ENCODE results near the gene PARP12.

The PARP12 gene

DNA sequence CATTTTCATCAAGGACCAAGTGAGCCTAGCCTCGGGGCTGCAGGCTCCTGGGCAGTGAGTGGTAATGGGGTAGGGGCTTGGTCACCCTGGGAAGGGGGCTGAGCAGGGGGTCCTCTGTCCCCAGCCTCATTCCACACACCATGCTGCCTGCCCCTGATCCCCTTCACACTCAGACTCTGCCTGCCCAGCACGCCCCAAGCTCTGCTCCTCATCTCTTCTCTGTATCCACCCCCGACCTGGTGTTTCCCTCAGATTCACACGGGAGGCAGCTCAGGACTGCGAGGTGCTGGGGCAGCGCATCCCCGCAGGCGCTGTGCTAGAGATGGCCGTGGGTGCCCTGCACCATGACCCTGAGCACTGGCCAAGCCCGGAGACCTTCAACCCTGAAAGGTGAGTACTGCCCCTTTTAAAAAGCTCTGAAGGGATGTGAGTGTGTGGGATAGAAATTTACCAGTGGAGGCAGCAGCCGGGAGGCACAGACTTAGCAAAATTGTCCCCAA is 47.2 kb downstream of the PARP12 start:
- TF ChIP-seq SNAI2 (CRISPR knock-in tag; IDR thresholded peaks at IDR 0.05) (no peak), GLIS3 (CRISPR knock-in tag; IDR thresholded peaks at IDR 0.05) (no peak), ZFP30 (CRISPR knock-in tag; IDR thresholded peaks at IDR 0.05) (no peak), ZNF70 (CRISPR knock-in tag; IDR thresholded peaks at IDR 0.05) (no peak), ISL1 (CRISPR knock-in tag; IDR thresholded peaks at IDR 0.05) (no peak), ZFP3 (CRISPR knock-in tag; IDR thresholded peaks at IDR 0.05) (no peak), TOX (CRISPR knock-in tag; IDR thresholded peaks at IDR 0.05; ENCODE audit: borderline replicate concordance) (no peak), ARNTL (CRISPR knock-in tag; IDR thresholded peaks at IDR 0.05; ENCODE audit: borderline replicate concordance, low read depth) (no peak), PPARA (CRISPR knock-in tag; IDR thresholded peaks at IDR 0.05; ENCODE audit: borderline replicate concordance) (no peak), ZNF565 (CRISPR knock-in tag; conservative IDR thresholded peaks at IDR 0.05; ENCODE audit: low read depth) (no peak), TCF4 (CRISPR knock-in tag; IDR thresholded peaks at IDR 0.05; ENCODE audit: borderline replicate concordance) (no peak), CSDC2 (CRISPR knock-in tag; IDR thresholded peaks at IDR 0.05) (no peak)
- TF ChIP-seq, protein P1, sequence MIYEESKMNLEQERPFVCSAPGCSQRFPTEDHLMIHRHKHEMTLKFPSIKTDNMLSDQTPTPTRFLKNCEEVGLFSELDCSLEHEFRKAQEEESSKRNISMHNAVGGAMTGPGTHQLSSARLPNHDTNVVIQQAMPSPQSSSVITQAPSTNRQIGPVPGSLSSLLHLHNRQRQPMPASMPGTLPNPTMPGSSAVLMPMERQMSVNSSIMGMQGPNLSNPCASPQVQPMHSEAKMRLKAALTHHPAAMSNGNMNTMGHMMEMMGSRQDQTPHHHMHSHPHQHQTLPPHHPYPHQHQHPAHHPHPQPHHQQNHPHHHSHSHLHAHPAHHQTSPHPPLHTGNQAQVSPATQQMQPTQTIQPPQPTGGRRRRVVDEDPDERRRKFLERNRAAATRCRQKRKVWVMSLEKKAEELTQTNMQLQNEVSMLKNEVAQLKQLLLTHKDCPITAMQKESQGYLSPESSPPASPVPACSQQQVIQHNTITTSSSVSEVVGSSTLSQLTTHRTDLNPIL (CRISPR knock-in tag; IDR thresholded peaks at IDR 0.05; ENCODE audit: low read depth): no peak
- TF ChIP-seq, protein P2, sequence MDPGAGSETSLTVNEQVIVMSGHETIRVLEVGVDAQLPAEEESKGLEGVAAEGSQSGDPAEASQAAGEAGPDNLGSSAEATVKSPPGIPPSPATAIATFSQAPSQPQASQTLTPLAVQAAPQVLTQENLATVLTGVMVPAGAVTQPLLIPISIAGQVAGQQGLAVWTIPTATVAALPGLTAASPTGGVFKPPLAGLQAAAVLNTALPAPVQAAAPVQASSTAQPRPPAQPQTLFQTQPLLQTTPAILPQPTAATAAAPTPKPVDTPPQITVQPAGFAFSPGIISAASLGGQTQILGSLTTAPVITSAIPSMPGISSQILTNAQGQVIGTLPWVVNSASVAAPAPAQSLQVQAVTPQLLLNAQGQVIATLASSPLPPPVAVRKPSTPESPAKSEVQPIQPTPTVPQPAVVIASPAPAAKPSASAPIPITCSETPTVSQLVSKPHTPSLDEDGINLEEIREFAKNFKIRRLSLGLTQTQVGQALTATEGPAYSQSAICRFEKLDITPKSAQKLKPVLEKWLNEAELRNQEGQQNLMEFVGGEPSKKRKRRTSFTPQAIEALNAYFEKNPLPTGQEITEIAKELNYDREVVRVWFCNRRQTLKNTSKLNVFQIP (CRISPR knock-in tag; IDR thresholded peaks at IDR 0.05; ENCODE audit: borderline replicate concordance, low read depth): no peak
- TF ChIP-seq, protein P3, sequence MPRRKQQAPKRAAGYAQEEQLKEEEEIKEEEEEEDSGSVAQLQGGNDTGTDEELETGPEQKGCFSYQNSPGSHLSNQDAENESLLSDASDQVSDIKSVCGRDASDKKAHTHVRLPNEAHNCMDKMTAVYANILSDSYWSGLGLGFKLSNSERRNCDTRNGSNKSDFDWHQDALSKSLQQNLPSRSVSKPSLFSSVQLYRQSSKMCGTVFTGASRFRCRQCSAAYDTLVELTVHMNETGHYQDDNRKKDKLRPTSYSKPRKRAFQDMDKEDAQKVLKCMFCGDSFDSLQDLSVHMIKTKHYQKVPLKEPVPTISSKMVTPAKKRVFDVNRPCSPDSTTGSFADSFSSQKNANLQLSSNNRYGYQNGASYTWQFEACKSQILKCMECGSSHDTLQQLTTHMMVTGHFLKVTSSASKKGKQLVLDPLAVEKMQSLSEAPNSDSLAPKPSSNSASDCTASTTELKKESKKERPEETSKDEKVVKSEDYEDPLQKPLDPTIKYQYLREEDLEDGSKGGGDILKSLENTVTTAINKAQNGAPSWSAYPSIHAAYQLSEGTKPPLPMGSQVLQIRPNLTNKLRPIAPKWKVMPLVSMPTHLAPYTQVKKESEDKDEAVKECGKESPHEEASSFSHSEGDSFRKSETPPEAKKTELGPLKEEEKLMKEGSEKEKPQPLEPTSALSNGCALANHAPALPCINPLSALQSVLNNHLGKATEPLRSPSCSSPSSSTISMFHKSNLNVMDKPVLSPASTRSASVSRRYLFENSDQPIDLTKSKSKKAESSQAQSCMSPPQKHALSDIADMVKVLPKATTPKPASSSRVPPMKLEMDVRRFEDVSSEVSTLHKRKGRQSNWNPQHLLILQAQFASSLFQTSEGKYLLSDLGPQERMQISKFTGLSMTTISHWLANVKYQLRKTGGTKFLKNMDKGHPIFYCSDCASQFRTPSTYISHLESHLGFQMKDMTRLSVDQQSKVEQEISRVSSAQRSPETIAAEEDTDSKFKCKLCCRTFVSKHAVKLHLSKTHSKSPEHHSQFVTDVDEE (CRISPR knock-in tag; IDR thresholded peaks at IDR 0.05): no peak
- ATAC-seq: no peak

DNA sequence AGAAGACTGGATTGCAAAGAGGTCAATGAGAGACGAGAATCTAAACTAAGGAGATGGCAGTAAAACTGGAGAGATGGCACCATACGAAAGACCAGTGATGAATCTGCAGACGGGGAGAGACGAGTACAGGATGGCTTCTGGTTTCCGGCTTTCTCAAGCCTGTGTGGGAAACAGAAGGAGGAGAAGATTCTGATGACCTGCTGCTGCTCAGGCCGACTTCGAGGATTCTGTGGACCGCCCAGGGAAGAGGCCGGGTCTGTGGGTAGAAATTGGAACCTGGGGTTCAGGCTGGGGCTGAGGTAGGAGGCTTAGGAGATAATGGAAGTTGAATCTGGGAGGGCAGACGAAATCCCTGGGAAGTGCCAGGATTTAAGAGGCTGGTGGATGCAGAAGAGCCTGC is 48.6 kb downstream of the PARP12 start:
- TF ChIP-seq, protein P3 (CRISPR knock-in tag; IDR thresholded peaks at IDR 0.05): no peak
- no peak for TF ChIP-seq ESRRG (CRISPR knock-in tag; IDR thresholded peaks at IDR 0.05)
- TF ChIP-seq ZNF565 (CRISPR knock-in tag; conservative IDR thresholded peaks at IDR 0.05; ENCODE audit: low read depth): no peak
- TF ChIP-seq ISL1 (CRISPR knock-in tag; IDR thresholded peaks at IDR 0.05): no peak
- TF ChIP-seq, protein P2 (CRISPR knock-in tag; IDR thresholded peaks at IDR 0.05; ENCODE audit: borderline replicate concordance, low read depth): no peak
- TF ChIP-seq ZC3H10 (CRISPR knock-in tag; IDR thresholded peaks at IDR 0.05): no peak
- TF ChIP-seq, protein P1 (CRISPR knock-in tag; IDR thresholded peaks at IDR 0.05; ENCODE audit: low read depth): no peak
- ATAC-seq: no peak

DNA sequence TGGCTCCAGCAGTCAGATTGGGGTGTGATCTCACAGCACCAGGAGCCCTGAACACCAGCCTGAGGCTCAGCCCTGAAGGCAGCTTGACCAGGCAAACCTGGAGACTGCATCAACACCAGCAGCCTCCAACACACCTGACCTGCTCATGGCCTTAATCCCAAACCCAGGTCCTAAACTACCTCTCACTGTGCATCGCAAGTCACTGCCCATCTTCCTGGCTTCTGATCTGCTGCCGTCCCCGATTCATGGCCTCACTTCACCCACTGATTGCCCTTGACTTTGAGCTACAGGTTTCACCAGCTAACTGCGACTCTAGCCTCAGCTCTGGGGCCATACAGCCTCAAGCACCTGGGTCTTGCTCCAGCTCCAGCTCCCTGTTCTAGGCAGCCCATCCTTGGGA is 49.1 kb downstream of the PARP12 start:
- no peak for ATAC-seq
- no peak for TF ChIP-seq TCF4 (CRISPR knock-in tag; IDR thresholded peaks at IDR 0.05; ENCODE audit: borderline replicate concordance)
- no peak for TF ChIP-seq ZNF565 (CRISPR knock-in tag; conservative IDR thresholded peaks at IDR 0.05; ENCODE audit: low read depth)
